ENCODE data around the gene SNX5.

- TF ChIP-seq CTCF (conservative IDR thresholded peaks at IDR 0.05; ENCODE audit: low read length), result no peak
- no peak for TF ChIP-seq EZH2phosphoT487 (IDR thresholded peaks at IDR 0.05; ENCODE audit: borderline replicate concordance, low read depth, low read length)
Measured at GRCh38 chr20:17940224-17940971, 28.2 kb downstream of the SNX5 start.

Data from OCI-LY7 (cell line).